HG03354 (cell line): ENCODE data around the gene NMT1.

Experiments
- ATAC-seq: cut with Tn5 transposase; IDR thresholded peaks from one replicate; pipeline ENCODE4 v1.9.1; 2021; ENCODE audit warnings: mild to moderate bottlenecking; ENCODE audit not compliant: unreplicated experiment, poor library complexity, severe bottlenecking

Gene NMT1

DNA sequence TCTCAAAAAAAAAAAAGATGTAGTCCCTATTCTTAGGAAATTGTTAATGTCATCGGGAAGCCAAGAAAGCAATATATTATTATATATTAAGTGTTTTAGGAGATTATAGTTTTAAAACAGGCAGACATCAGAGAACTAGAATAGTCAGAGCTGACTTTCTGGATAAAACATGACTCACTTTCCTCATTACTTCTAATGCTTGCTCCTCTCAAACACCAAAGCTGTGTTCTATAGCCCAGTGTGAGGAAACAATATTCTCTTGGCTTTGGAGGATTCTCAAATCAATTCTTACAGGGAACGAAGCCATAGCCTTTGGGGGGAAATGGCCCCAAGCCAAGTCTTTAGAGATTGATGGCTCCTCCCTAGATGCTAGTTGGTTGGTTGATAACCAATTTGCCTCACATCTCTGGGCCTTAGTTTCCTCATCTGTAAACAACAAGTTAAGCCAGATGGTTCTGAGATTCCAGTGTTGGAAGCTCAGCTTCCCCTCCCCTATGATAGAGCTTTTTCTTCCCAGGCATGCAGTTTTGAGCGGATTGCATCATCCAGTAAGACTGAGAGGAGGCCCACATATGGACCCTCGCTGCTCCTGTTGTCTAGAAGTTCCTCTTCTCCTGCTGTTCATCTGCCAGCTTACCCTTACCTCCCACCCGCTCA lies 12.4 kb downstream of the NMT1 start:
- ATAC-seq: no peak

GRCh38 chr17:45077643-45078042 lies 16.5 kb downstream of the NMT1 start:
- no peak for ATAC-seq

GRCh38 chr17:45081047-45081703 lies 20.1 kb downstream of the NMT1 start:
- no peak for ATAC-seq

- no peak for ATAC-seq
These were observed 25.3 kb downstream of the NMT1 start for GRCh38 chr17:45086391-45086790.

DNA sequence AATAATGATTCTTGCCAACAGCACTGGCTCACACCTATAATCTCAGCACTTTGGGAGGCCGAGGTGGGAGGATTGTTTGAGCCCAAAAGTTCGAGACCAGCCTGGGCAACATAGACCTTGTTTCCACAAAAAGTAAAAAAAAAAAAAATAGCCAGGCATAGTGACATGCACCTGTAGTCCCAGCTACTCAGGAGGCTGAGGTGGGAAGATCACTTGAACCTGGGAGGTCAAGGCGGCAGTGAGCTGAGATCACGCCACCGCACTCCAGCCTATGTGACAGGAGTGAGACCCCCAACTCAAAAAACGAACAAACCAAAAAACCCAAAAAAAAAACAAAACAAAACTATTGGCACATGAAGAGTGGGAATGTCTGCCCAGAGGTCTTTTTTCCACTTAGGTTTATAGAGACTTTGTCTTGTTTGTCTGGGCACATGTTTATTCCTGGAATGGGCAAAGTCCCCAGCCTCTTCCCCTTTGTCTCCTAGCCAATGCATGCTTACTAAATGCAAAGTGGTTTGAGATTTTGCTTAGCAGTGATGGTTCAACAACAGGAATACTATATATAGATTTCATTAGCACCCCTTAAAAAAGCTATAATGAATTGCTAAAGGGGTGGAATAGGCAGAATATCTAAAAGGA lies 25.9 kb downstream of the NMT1 start:
- no peak for ATAC-seq

GRCh38 chr17:45087504-45087975 lies 26.4 kb downstream of the NMT1 start:
- no peak for ATAC-seq

DNA sequence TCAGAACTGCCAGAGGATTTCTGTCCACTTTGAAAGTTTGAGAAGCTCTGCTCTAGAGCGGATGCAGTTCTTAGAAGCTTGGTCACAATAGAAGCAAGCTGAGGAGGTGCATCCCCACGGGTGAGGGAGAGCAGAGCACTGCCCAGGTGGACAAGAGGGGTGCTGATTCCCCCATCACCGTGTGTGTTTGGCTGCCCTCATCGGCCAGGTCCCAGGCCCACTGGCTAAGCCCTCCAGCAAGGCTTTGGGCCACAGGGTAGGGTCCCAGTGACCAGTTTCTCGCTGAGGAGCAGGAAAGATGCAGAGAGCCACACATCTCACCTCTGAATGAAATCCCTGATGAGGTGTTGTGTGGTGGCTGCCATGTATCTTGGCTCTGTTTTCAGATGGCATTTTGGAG lies 26.9 kb downstream of the NMT1 start:
- no peak for ATAC-seq

DNA sequence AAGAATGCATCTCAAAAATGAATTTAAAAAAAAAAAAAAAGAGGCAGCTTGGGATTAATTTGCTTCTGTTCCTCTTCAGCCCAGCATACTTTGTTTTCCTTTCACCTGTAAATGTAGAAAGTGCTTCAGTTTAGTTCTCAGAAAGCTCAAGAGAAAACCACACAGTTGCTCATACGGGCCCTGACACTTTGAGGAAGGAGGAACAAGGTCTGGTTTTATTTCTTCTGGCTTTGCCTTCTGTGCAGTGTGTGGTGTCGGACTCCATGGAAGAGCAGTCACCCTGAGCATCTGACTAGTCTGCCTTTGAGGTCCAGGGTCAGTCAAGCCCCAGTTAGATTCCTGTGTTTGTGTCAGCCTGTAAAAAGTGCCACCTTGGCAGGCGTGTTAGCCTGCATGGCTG lies 27.6 kb downstream of the NMT1 start:
- ATAC-seq: no peak

GRCh38 chr17:45090711-45091110 lies 29.6 kb downstream of the NMT1 start:
- no peak for ATAC-seq

- ATAC-seq: no peak
These were observed 30.8 kb downstream of the NMT1 start for GRCh38 chr17:45091778-45092425.

DNA sequence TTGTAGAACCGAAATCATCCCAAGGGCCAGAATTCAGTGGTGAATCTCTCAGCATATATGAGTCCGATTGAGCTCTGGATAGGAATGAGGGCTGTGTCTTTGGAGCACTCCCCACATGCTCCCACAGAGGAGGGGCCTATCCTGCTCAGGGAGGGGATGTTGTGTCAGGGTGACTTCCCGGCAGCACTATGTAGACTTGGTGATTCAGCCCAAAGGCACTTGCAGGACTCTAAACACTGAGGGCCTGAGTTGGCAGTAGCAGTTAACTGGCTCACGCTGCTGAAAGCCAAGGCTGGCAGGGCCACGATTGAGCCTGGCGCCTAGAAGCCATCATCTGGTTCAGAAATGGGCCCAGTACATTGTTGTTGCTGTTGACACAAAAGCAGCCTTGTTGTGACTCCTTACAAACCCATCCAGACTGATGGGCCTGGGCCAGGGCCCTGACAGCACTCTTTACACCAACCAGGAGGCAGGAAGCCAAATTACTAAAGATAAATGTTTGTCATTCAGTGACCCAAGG lies 31.9 kb downstream of the NMT1 start:
- no peak for ATAC-seq

DNA sequence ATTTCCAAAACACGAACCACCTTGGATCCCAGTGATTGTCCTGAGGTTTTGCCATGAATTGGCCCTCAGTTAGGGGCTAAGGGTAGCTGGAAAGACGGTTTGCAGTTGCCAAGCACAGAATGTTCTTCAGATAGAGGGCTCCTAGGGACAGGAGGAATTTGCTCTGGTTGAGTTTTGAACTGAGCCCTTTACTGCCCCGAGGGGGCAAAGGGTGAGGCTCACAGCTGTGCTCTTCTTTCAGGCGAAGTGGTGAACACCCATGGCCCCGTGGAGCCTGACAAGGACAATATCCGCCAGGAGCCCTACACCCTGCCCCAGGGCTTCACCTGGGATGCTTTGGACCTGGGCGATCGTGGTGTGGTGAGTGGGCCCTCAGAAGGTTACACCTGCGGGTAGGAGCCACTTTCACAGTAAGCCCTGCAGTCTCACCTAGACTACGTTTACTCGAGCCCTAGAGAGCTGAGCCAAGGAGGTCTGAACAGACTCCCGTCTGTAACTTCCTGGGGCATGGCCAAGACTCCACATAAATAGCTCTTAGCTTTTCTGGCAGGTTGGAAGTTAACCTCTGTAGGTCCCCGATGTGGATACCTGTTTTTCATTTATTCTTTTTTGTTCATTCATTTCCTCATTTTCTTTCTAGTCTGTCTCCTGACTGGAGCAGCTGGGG lies 32.5 kb downstream of the NMT1 start:
- no peak for ATAC-seq

- no peak for ATAC-seq
These were observed 35.0 kb downstream of the NMT1 start for GRCh38 chr17:45096141-45096540.

DNA sequence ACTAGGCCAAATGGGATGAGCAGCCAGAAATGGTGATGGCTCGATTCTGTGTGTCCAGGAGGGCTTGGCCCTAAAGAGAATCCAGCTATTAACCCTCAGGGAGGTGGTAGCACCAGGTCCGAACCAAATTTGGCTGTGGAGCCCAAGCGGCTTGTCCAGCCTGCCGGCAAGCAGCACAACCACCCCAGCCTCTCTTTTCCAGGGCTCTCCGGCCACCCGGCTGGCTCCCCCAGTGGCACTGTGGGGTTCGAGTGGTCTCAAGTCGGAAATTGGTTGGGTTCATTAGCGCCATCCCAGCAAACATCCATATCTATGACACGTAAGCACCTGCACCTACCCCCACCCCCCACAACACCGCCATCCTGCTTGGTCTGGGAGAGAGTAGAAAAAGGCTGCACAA lies 35.8 kb downstream of the NMT1 start:
- ATAC-seq: no peak

DNA sequence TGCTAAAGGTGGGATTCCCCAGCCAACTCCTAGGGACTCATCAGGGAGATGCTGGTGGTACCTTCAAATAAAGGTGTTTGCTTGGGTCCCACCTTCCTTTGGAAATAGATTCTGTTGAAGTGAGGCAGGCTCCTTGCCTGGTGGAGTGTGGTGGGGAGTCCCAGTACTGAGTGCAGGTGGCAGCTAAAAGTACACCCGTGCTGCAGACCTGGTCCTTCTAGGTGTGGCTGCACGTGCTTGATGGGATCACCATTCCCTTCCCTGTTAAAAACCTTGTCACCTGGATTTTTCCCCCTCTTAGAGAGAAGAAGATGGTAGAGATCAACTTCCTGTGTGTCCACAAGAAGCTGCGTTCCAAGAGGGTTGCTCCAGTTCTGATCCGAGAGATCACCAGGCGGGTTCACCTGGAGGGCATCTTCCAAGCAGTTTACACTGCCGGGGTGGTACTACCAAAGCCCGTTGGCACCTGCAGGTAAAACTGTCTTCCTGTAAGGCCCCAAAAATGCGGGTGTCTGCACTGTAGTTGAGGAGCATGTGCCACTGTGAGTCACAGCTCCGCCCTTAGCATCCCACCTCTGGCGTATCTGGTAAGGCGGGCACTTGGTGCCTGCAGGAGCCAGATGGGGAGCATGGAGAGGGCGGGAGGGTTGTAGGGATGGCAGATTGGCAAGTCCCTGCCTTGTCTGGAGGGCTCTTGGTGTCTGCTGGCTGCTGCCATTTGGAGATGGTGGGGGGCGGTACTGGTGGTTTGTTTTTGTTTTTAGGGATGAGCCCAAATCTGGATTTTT lies 37.2 kb downstream of the NMT1 start:
- ATAC-seq: no peak

- ATAC-seq: peak; percentile 49
These were observed 37.9 kb downstream of the NMT1 start for GRCh38 chr17:45098869-45099616.

DNA sequence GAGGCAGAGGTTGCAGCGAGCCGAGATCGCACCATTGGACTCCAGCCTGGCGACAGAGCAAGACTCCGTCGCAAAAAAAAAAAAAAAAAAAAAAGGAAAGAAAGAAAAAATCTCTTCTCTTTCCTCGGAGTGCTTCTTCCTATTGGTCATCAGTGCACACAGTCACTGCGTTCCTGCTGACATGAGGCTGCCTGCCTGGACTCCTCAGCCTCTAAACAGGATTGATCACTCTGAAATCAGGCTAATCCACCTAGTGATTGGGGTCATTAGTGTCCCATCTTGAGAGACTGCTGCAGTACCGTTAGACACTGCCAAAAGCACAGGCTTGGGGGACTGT lies 40.4 kb downstream of the NMT1 start:
- no peak for ATAC-seq

GRCh38 chr17:45101883-45102811 lies 41.0 kb downstream of the NMT1 start:
- no peak for ATAC-seq
